GM13976 (cell line): ENCODE data around the gene RAF1.

Experiments used
- DNase-seq: peaks from one replicate; pipeline ENCODE4 v3.0.0; 2012; ENCODE audit warnings: low spot score
- CTCF ChIP-seq: IDR thresholded peaks from 2 replicates; pipeline ENCODE4 v1.5.1; 2012; ENCODE audit warnings: borderline replicate concordance, mild to moderate bottlenecking; ENCODE audit not compliant: insufficient read depth; ENCODE audit errors: extremely low read depth, missing control alignments, control extremely low read depth
- in situ Hi-C: fragments of 300-500 bp; cut with MboI; formaldehyde crosslinking; loops from one replicate; pipeline ENCODE4 v1.12.0; 2022; ENCODE audit warnings: low sequenced_read_pairs, mixed read lengths, inconsistent platforms; ENCODE audit not compliant: unreplicated experiment

The RAF1 gene

GRCh38 chr3:12560505-12561190 is 103.3 kb downstream of the RAF1 start:
- TF ChIP-seq CTCF = no peak
- DNase-seq = peak; percentile 68
- in situ Hi-C loops = no loop called here

GRCh38 chr3:12559520-12559919 is 104.4 kb downstream of the RAF1 start:
- DNase-seq = no peak
- no peak for TF ChIP-seq CTCF
- in situ Hi-C loops = no loop called here

GRCh38 chr3:12558706-12559105 is 105.2 kb downstream of the RAF1 start:
- no peak for TF ChIP-seq CTCF
- in situ Hi-C loops = no loop called here

GRCh38 chr3:12557473-12558100 is 106.3 kb downstream of the RAF1 start:
- no peak for DNase-seq
- TF ChIP-seq CTCF = no peak
- in situ Hi-C loops = no loop called here

More at GRCh38 chr3:12558706-12559105, 105.2 kb downstream of the RAF1 start:
- DNase-seq = no peak

GRCh38 chr3:12556690-12557472 is 107.0 kb downstream of the RAF1 start, which contains the start of gene MKRN2:
Gene MKRN2 (plus strand): TSS chr3:12557087. CDS start chr3:12557151, 64 bp downstream.
- no peak for TF ChIP-seq CTCF
- in situ Hi-C loops = no loop called here
- peak; percentile 91 for DNase-seq

- no peak for TF ChIP-seq CTCF
- DNase-seq = no peak
- in situ Hi-C loops = no loop called here
These were observed 107.6 kb downstream of the RAF1 start for GRCh38 chr3:12556314-12556689.
